Endometrium (tissue), 2 donors: ENCODE results near the gene WWP2.
"Not testable (repeated sequence)": the region's sequence is repeated elsewhere in the genome, so short reads cannot be mapped to it uniquely, and the experiment has no call there.

Experiments
- FAIRE-seq: peaks from 2 replicates; lab custom pipeline; 2012; peaks lifted over from hg19 to GRCh38; lab: Jason Lieb, UNC
- donor health status: control.
- donor health status: control.

WWP2 gene

GRCh38 chr16:69831212-69832123, 69.3 kb downstream of the WWP2 start:
- no peak for FAIRE-seq

GRCh38 chr16:69833357-69834282, 71.5 kb downstream of the WWP2 start:
- no peak for FAIRE-seq

GRCh38 chr16:69834807-69835466, 72.8 kb downstream of the WWP2 start:
- no peak for FAIRE-seq

- no peak for FAIRE-seq
Observed at GRCh38 chr16:69836257-69836656, 74.1 kb downstream of the WWP2 start.

GRCh38 chr16:69837380-69837779, 75.2 kb downstream of the WWP2 start:
- no peak for FAIRE-seq

- no peak for FAIRE-seq
Observed at GRCh38 chr16:69838489-69838888, 76.4 kb downstream of the WWP2 start.

- no peak for FAIRE-seq
Observed at GRCh38 chr16:69839240-69839688, 77.1 kb downstream of the WWP2 start.

GRCh38 chr16:69839798-69840409, 77.8 kb downstream of the WWP2 start:
- no peak for FAIRE-seq

- FAIRE-seq: no peak
Observed at GRCh38 chr16:69840975-69841374, 78.8 kb downstream of the WWP2 start.

GRCh38 chr16:69844441-69844840, 82.3 kb downstream of the WWP2 start:
- no peak for FAIRE-seq

GRCh38 chr16:69845181-69845580, 83.0 kb downstream of the WWP2 start:
- FAIRE-seq: no peak

GRCh38 chr16:69847643-69848042, 85.5 kb downstream of the WWP2 start:
- FAIRE-seq: no peak

- no peak for FAIRE-seq
Observed at GRCh38 chr16:69848637-69849545, 86.8 kb downstream of the WWP2 start.

- no peak for FAIRE-seq
Observed at GRCh38 chr16:69851491-69852240, 89.5 kb downstream of the WWP2 start.

GRCh38 chr16:69852815-69853214, 90.7 kb downstream of the WWP2 start:
- FAIRE-seq: no peak

GRCh38 chr16:69853481-69853880, 91.3 kb downstream of the WWP2 start:
- FAIRE-seq: no peak

- FAIRE-seq: not testable (repeated sequence)
Observed at GRCh38 chr16:69854776-69855175, 92.6 kb downstream of the WWP2 start.

- FAIRE-seq: no peak
Observed at GRCh38 chr16:69855592-69855991, 93.5 kb downstream of the WWP2 start.

GRCh38 chr16:69858191-69859104, 96.3 kb downstream of the WWP2 start:
- no peak for FAIRE-seq
